Astrocyte (in vitro differentiated cells and primary cell): ENCODE results near the gene IKBKE.

ENCODE experiments used
- CTCF ChIP-seq: IDR thresholded peaks from 2 replicates; pipeline ENCODE4 v1.5.1; 2011; ENCODE audit warnings: low read depth, mild to moderate bottlenecking, inconsistent platforms, low read length, moderate library complexity; ENCODE audit not compliant: insufficient read depth
- EZH2 ChIP-seq: IDR thresholded peaks from 2 replicates; pipeline ENCODE4 v1.6.1; 2012; ENCODE audit warnings: mild to moderate bottlenecking, low read length, inconsistent platforms; ENCODE audit not compliant: insufficient read depth

- TF ChIP-seq EZH2: no peak
- TF ChIP-seq CTCF: peak; percentile 86
Observed at GRCh38 chr1:206489980-206490770, 19.9 kb downstream of the IKBKE start.
